CD14-positive monocyte (primary cell): ENCODE results near the gene CLCN5. TPM values are rescaled to one million over a fixed set of nuclear protein-coding genes. Genes with fewer than 3 reads are reported as not detected.

ENCODE experiments used
- DNase-seq, 3 donors: peaks; one replicate each; pipeline ENCODE4 v3.0.0-alpha.2; 2011 to 2022
- H2AFZ ChIP-seq: 2 replicates; pipeline ENCODE4 v1.6.0; 2012; ENCODE audit warnings: mild to moderate bottlenecking, low read depth, low read length, inconsistent platforms; ENCODE audit not compliant: insufficient read depth, poor library complexity, severe bottlenecking
- H3K27ac ChIP-seq, 2 donors: 1 replicate in 1 of 2; 2 replicates in 1 of 2; pipeline ENCODE4 v1.5.1; 2012 to 2013; ENCODE audit warnings: low read length in 2 of 2, control low read depth in 1 of 2, inconsistent platforms in 1 of 2, low read depth in 1 of 2, mild to moderate bottlenecking in 1 of 2
- H3K27me3 ChIP-seq, 2 donors: one replicate each; pipeline versions ENCODE4 v1.6.0 to v1.6.1; 2011 to 2013; ENCODE audit warnings: low read length in 2 of 2; ENCODE audit not compliant: control insufficient read depth in 2 of 2, insufficient read depth in 2 of 2
- H3K36me3 ChIP-seq, 2 donors: replicated peaks in 1 of 2; 1 replicate in 1 of 2; 2 replicates in 1 of 2; pipeline versions ENCODE4 v1.5.1 to v1.6.1; 2012 to 2013; ENCODE audit warnings: low read length in 2 of 2, control low read depth in 1 of 2, inconsistent platforms in 1 of 2, mild to moderate bottlenecking in 1 of 2; ENCODE audit not compliant: insufficient read depth in 2 of 2, control insufficient read depth in 1 of 2
- H3K4me1 ChIP-seq, 2 donors: 1 replicate in 1 of 2; 2 replicates in 1 of 2; pipeline versions ENCODE4 v1.5.1 to v1.6.1; 2012 to 2013; ENCODE audit warnings: low read length in 2 of 2, control low read depth in 1 of 2, inconsistent platforms in 1 of 2, mild to moderate bottlenecking in 1 of 2, moderate library complexity in 1 of 2; ENCODE audit not compliant: insufficient read depth in 2 of 2, control insufficient read depth in 1 of 2
- H3K4me2 ChIP-seq: replicated peaks from 2 replicates; pipeline ENCODE3; 2012; ENCODE audit warnings: low read length, moderate library complexity, mild to moderate bottlenecking; ENCODE audit not compliant: poor library complexity, severe bottlenecking; ENCODE audit errors: extremely low read depth
- H3K4me3 ChIP-seq, 3 experiments: fragments of 200-600 bp in 1 of 3; sonication (generic) in 1 of 3; replicated peaks in 1 of 3; 1 replicate in 2 of 3; 2 replicates in 1 of 3; pipeline ENCODE4 v1.5.1; 2011 to 2013; ENCODE audit warnings: low read length in 3 of 3, mild to moderate bottlenecking in 3 of 3, control low read depth in 2 of 3, low read depth in 2 of 3, inconsistent platforms in 1 of 3, moderate library complexity in 1 of 3
- H3K79me2 ChIP-seq: 2 replicates; pipeline ENCODE4 v1.6.0; 2012; ENCODE audit warnings: mild to moderate bottlenecking, control low read depth, inconsistent platforms, low read length, moderate library complexity; ENCODE audit not compliant: insufficient read depth
- H3K9ac ChIP-seq: 2 replicates; pipeline ENCODE4 v1.6.0; 2017; ENCODE audit warnings: low read length, mild to moderate bottlenecking; ENCODE audit not compliant: insufficient read depth, poor library complexity, severe bottlenecking
- H3K9me3 ChIP-seq, 2 donors: replicated peaks in 1 of 2; 1 replicate in 1 of 2; 2 replicates in 1 of 2; pipeline versions ENCODE4 v1.5.1 to v1.6.1; 2012 to 2013; ENCODE audit warnings: low read length in 2 of 2, control low read depth in 1 of 2; ENCODE audit not compliant: control insufficient read depth in 1 of 2, insufficient read depth in 1 of 2
- H4K20me1 ChIP-seq: 2 replicates; pipeline ENCODE4 v1.6.0; 2012; ENCODE audit warnings: mild to moderate bottlenecking, low read length, control low read depth, moderate library complexity; ENCODE audit not compliant: insufficient read depth
- H3K27ac Mint-ChIP-seq, 7 donors: one replicate each; pipeline ENCODE4 v1.8.0; 2020; ENCODE audit warnings: mild to moderate bottlenecking in 7 of 7, mixed read lengths in 7 of 7, moderate library complexity in 6 of 7, inconsistent platforms in 2 of 7
- H3K27me3 Mint-ChIP-seq, 3 donors: one replicate each; pipeline ENCODE4 v1.8.0; 2021 to 2022; ENCODE audit warnings: low read depth in 3 of 3, mild to moderate bottlenecking in 3 of 3, mixed read lengths in 3 of 3, moderate library complexity in 3 of 3, inconsistent platforms in 1 of 3
- H3K36me3 Mint-ChIP-seq, 2 donors: one replicate each; pipeline ENCODE4 v1.8.0; 2020; ENCODE audit warnings: mixed read lengths in 2 of 2, inconsistent platforms in 1 of 2, mild to moderate bottlenecking in 1 of 2
- H3K4me1 Mint-ChIP-seq: one replicate; pipeline ENCODE4 v1.8.0; 2020; ENCODE audit warnings: mild to moderate bottlenecking, mixed read lengths
- H3K4me3 Mint-ChIP-seq, 2 donors: one replicate each; pipeline ENCODE4 v1.8.0; 2020; ENCODE audit warnings: mild to moderate bottlenecking in 2 of 2, mixed read lengths in 2 of 2, moderate library complexity in 1 of 2
- H3K9me3 Mint-ChIP-seq, 7 donors: one replicate each; pipeline ENCODE4 v1.8.0; 2020 to 2022; ENCODE audit warnings: mixed read lengths in 7 of 7, mild to moderate bottlenecking in 6 of 7, moderate library complexity in 6 of 7, inconsistent platforms in 2 of 7
- CTCF ChIP-seq: fragments of 200-600 bp; IDR thresholded peaks from one replicate; pipeline ENCODE4 v1.8.0; 2022; ENCODE audit warnings: antibody characterized with exemption, mild to moderate bottlenecking
- WGBS: methylation state at CpG from one replicate; pipeline ENCODE4 v1.1.5; 2013; ENCODE audit warnings: missing lambda C conversion rate; ENCODE audit not compliant: insufficient coverage; 5-methylcytosine and 5-hydroxymethylcytosine counted together
- intact Hi-C, 2 donors: fragments of 100-400 bp; cut with micrococcal nuclease; formaldehyde crosslinking; loops; one replicate each; pipeline versions ENCODE4 v1.15.0 to v1.15.1; 2023
- polyA plus RNA-seq, 3 donors: library from polyadenylated mRNA; depleted of rRNA in 1 of 3; unstranded in 2 of 3; stranded (reverse) in 1 of 3; fragments of 300-500 nt in 2 of 3; fragments of >200 nt in 1 of 3; fragmentation: Illumina TruSeq in 2 of 3; gene quantifications; 1 replicate in 2 of 3; 2 replicates in 1 of 3; pipeline ENCODE4 v1.2.3, GENCODE V29; 2012 to 2021

The CLCN5 gene
- polyA plus RNA-seq, 3 donors, result 4.1 to 4.2 (median 4.1) TPM

- H4K20me1 ChIP-seq, result no peaks in the 10 kb centered on the region
- H3K4me1 Mint-ChIP-seq, result peaks cover 5% of the 10 kb centered on the region
- no peaks in the 10 kb centered on the region for H3K4me1 ChIP-seq
- no peak overlapping the region for H3K4me2 ChIP-seq
- H3K9me3 Mint-ChIP-seq, result no peaks in the 10 kb centered on the region
- H3K36me3 ChIP-seq, result peaks cover 0 to 2% of the 10 kb centered on the region in 2 donors
- H3K9ac ChIP-seq, result no peak overlapping the region
- no peaks in the 10 kb centered on the region for H3K9me3 ChIP-seq
- no peak overlapping the region for H3K27ac ChIP-seq
- no peak overlapping the region for H3K4me3 ChIP-seq
- H3K27ac Mint-ChIP-seq, result no peak overlapping the region
- peaks cover 8% of the 10 kb centered on the region in 2 donors for H3K36me3 Mint-ChIP-seq
- H3K27me3 ChIP-seq, result no peaks in the 10 kb centered on the region
- 100% methylated on average over 2 of the region's 3 CpGs for WGBS
- no peak for TF ChIP-seq CTCF
- H2AFZ ChIP-seq, result no peak overlapping the region
- H3K79me2 ChIP-seq, result no peaks in the 10 kb centered on the region
- DNase-seq, result no peak
- no peak overlapping the region for H3K4me3 Mint-ChIP-seq
- intact Hi-C loops, result no loop called here
- peaks cover 0 to 8% (median 1%) of the 10 kb centered on the region in 3 donors for H3K27me3 Mint-ChIP-seq
Measured at GRCh38 chrX:50098241-50098640, 175.8 kb downstream of the CLCN5 start.

- DNase-seq, result no peak
- TF ChIP-seq CTCF, result no peak
- Histone ChIP-seq H3K27ac (no peak overlapping the region), H3K36me3 (no peaks in the 10 kb centered on the region), H2AFZ (no peak overlapping the region), H3K4me3 (no peak overlapping the region), H3K27me3 (no peaks in the 10 kb centered on the region), H3K4me1 (no peaks in the 10 kb centered on the region), H3K9me3 (no peaks in the 10 kb centered on the region), H3K9ac (no peak overlapping the region), H3K79me2 (no peaks in the 10 kb centered on the region), H4K20me1 (no peaks in the 10 kb centered on the region), H3K4me2 (no peak overlapping the region)
- Mint-ChIP-seq H3K4me1 (peaks cover 9% of the 10 kb centered on the region), H3K36me3 (peaks cover 5 to 8% of the 10 kb centered on the region in 2 donors), H3K9me3 (no peaks in the 10 kb centered on the region), H3K27me3 (peaks cover 0 to 8% (median 1%) of the 10 kb centered on the region in 3 donors), H3K27ac (no peak overlapping the region), H3K4me3 (no peak overlapping the region)
- intact Hi-C loops, result no loop called here
- WGBS, result no CpG with 5 or more reads among the region's 5 CpGs
Measured at GRCh38 chrX:50098749-50099148, 176.4 kb downstream of the CLCN5 start.
